Neuron (in vitro differentiated cells): ENCODE data around the gene PLEKHJ1.

ENCODE experiments used
- H2AFZ ChIP-seq: one replicate; pipeline ENCODE4 v1.6.1; 2013; ENCODE audit warnings: low read depth, mild to moderate bottlenecking, inconsistent platforms, low read length, moderate library complexity
- H3K27me3 ChIP-seq: one replicate; pipeline ENCODE4 v1.6.1; 2013; ENCODE audit warnings: low read length; ENCODE audit not compliant: insufficient read depth
- H3K36me3 ChIP-seq: one replicate; pipeline ENCODE4 v1.6.1; 2013; ENCODE audit warnings: low read length; ENCODE audit not compliant: insufficient read depth
- H3K4me1 ChIP-seq: one replicate; pipeline ENCODE4 v1.6.1; 2013; ENCODE audit warnings: low read length; ENCODE audit not compliant: insufficient read depth
- H3K4me3 ChIP-seq: 2 replicates; pipeline ENCODE4 v1.5.1; 2013; ENCODE audit warnings: mild to moderate bottlenecking, low read length, moderate library complexity
- H3K9me3 ChIP-seq: one replicate; pipeline ENCODE4 v1.6.1; 2013; ENCODE audit warnings: low read length

PLEKHJ1 gene

DNA sequence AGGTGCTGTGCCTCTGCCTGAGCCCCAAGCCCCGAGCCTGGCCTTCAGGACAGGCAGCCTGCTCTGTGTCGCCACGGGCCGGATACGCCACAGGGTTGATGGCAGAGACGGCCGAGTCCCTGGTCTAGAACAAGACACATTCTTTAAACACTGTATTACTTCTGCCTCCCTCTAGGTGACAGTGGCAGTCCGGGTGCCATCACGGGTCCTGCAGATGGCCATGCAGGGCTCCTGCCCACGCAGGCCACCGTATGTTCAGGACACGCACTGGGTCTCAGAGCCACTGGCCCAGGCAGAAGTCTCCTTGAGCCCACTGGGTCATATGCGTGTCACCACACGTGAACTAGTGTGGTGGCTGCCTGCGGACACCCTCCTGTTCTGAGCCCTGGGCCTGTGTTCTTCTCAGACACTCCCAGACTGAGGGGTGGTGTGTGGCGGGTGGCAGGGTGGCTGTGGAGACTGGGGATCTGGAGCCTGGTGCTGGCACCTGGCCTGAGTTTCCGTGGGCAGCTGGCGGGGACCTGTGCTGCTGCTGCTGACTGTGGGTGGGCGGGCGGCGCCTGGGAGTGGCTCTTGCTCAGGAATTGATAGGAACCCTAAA, 4.4 kb downstream of the PLEKHJ1 start:
- peaks cover 10% of the 10 kb centered on the region for H3K4me1 ChIP-seq
- no peak overlapping the region for H3K4me3 ChIP-seq
- H3K9me3 ChIP-seq: no peaks in the 10 kb centered on the region
- H3K27me3 ChIP-seq: no peaks in the 10 kb centered on the region
- no peak overlapping the region for H2AFZ ChIP-seq
- peaks cover 58% of the 10 kb centered on the region for H3K36me3 ChIP-seq

DNA sequence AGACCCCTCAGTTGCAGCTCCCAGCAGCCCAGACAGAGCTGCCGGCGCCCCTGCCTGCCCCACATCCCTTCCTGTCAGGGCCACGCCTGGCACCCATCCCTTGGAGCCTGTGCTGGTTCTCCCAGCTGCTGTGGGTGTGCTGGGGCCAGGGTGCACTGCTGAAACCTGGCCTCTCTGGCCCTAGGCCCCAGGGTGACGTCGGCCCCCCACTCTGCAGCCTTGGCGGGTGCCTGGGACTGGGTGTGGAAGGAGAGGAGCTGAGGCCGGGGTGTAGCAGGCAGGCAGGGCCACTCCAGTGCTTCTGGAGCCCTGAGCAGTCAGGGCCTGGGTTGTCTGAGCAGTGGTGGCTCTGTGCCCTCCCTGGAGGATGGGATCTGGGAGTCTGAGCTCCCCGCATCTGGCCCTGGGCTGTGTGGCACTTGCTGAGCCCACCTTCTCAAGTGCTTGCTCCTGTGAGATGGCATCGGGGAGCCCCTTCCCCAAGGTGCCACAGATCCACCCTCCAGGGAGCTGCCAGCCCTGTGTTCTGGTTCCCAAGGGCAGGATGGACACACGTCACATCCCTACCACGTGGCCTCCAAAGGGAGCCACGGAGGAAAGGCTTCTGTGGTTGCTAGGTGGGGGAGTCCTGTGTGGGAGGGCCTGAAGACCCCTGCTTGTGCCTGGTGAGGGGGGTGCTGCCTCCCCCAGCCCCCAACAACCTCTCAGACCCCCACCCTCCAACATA, 5.2 kb downstream of the PLEKHJ1 start:
- H3K4me3 ChIP-seq: no peak overlapping the region
- H2AFZ ChIP-seq: no peak overlapping the region
- peaks cover 10% of the 10 kb centered on the region for H3K4me1 ChIP-seq
- no peaks in the 10 kb centered on the region for H3K9me3 ChIP-seq
- peaks cover 66% of the 10 kb centered on the region for H3K36me3 ChIP-seq
- no peaks in the 10 kb centered on the region for H3K27me3 ChIP-seq

DNA sequence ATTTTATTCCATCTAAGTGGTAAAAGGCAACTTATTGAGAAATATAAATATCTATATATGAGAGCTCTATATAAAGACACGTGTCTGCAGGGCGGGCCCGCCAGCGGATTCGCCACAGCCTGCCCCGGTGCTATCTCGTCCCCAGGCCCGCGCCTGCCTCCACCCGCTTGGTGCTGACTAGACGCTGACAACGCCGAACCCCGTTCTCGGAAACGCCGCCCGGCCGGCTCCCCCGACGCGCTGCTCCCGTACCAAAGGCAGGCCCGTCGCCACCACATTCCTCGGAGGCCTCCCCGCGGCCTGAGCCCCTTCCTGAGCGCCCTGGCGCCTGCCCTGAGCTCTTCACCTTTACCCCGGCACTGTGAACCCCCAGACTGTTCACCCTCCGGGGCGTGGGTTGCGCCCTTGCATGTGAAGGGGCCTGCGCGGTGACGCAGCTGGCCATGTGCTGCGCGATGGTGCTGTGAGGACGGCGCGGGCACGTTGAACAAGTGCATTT, 6.0 kb downstream of the PLEKHJ1 start:
- H3K36me3 ChIP-seq: peaks cover 71% of the 10 kb centered on the region
- no peaks in the 10 kb centered on the region for H3K27me3 ChIP-seq
- H2AFZ ChIP-seq: no peak overlapping the region
- H3K4me1 ChIP-seq: peaks cover 6% of the 10 kb centered on the region
- H3K4me3 ChIP-seq: no peak overlapping the region
- no peaks in the 10 kb centered on the region for H3K9me3 ChIP-seq

DNA sequence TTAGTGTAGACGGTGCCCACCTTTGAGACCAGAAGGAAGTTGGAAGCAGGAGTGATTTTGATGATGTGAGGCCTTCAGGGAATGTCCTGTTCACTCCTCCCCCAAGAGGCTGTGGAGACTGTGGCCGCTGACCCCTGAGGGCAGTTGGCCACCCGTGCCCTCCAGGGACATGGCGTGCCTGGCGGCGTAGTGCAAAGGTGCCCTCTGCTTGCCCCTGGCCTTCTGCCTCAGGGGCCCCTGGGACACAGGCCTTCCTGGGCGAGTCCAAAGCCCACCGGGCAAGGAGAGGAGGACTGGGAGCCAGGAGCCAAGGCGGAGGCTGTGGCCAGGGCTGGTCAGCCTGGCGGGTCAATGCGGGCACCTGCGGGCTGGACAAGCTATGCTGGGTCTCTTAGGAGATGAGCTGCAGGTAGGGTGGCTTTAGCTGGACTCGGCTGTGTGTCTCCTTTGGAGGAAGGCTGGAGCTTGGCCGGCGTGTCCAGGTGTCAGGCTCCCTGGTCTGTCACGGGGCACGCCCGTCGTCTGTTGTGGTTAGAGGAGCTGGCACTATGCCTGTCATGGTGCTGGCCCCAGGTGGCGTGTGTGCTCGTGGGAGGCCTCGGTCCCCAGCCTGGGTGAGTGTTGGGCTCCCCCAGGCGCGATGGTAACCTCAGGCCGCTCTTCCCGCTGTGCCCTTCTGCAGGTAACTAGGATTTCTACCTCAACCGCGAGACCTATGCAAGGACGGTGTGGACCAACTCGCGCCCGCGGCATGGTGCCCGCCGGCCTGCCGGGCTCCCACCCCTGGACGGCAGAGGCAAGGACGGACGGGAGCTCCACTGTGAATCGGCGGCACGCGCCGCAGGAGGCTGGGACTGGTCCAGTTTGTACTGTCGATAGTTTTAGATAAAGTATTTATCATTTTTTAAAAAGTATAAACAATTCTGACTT, 6.8 kb downstream of the PLEKHJ1 start:
- peaks cover 79% of the 10 kb centered on the region for H3K36me3 ChIP-seq
- H2AFZ ChIP-seq: no peak overlapping the region
- peaks cover 3% of the 10 kb centered on the region for H3K4me1 ChIP-seq
- H3K4me3 ChIP-seq: no peak overlapping the region
- H3K9me3 ChIP-seq: no peaks in the 10 kb centered on the region
- H3K27me3 ChIP-seq: no peaks in the 10 kb centered on the region

DNA sequence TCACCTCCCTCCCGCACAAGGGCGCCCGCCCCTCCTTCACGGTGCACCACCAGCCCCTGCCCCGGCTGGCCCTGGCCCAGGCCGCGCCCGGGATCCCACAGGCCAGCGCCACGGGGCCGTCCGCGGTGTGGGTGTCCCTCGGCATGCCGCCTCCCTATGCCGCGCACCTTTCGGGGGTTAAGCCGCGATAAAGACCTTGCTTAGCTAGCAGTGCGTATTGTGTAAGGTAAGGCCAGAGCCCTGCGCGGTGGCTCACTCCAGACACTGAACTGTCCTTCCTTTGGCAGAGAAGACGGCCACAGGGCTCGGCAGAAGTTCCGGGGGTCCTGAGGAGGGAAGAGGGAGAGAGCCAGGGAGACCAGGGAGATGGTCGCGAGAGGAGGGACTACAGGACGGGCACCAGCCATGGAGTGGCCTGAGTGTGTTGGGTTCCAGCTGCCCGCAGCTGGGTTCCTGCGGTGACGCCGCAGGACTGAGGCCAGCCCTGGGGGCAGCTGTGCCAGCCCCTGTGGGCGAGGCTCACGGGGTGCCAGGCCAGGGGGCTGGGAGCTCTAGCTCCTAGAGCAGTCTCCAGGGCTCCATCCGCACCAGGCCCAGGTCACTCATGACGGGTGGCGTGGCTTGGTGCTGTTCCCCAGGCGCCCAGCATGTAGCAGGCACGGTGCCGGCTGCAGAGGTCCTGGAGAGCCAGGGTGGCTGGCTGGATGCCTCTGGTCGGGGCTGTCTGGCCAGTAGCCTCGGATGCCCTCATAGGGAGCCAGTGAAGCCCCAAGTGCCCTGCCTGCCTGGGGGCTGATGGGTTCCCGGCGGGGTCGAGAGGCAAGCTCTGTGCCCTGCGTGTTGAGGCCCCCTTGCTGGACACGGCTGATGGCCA, 7.7 kb downstream of the PLEKHJ1 start:
- no peaks in the 10 kb centered on the region for H3K9me3 ChIP-seq
- no peaks in the 10 kb centered on the region for H3K4me1 ChIP-seq
- peaks cover 77% of the 10 kb centered on the region for H3K36me3 ChIP-seq
- no peaks in the 10 kb centered on the region for H3K27me3 ChIP-seq
- no peak overlapping the region for H2AFZ ChIP-seq
- no peak overlapping the region for H3K4me3 ChIP-seq

DNA sequence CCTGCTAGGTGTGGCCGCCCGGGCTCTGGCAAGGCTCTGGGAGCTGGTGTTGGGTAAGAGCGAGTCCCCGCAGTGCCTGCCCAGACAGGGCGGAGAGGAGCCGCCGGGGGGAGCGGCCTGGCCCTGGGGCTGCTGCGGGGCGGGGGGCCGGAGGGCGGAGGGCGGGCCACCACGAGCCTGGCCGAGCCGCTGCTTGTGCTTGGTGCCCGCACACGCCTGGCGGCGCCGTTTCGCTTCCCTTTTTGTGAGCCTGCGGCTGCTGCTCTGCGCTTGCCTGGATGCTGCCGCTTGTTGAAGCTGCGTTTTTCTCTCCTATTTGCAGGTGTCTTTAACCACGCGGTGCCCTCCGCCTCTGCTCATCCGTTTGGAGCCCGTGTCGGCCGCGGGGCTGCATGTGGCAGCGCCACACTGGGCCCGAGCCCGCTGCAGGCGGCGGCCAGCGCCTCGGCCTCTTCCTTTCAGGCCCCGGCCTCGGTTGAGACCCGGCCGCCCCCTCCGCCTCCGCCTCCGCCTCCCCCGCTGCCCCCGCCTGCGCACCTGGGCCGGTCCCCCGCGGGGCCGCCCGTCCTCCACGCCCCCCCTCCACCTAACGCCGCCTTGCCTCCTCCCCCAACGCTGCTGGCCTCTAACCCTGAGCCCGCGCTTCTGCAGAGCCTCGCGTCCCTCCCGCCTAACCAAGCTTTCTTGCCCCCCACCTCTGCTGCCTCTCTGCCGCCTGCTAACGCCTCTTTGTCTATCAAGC, 8.5 kb downstream of the PLEKHJ1 start:
- Histone ChIP-seq H2AFZ (no peak overlapping the region), H3K36me3 (peaks cover 69% of the 10 kb centered on the region), H3K4me3 (no peak overlapping the region), H3K4me1 (no peaks in the 10 kb centered on the region), H3K9me3 (no peaks in the 10 kb centered on the region), H3K27me3 (no peaks in the 10 kb centered on the region)

DNA sequence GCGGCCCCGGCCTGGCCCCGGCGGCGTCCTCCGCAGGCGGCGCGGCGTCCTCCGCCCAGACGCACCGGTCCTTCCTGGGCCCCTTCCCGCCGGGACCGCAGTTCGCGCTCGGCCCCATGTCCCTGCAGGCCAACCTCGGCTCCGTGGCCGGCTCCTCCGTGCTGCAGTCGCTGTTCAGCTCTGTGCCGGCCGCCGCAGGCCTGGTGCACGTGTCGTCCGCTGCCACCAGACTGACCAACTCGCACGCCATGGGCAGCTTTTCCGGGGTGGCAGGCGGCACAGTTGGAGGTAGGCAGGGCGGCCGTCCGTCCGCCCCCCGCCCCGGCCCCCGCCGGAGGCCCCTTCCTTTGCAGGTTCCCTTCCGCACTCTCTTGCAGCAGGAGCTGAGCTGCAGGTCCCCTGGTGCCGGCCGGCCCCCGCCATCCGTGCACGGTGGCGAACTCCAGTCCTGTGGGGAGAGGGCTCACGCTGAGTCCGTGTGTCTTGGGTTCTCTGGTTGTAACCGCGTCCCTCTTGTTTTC, 9.2 kb downstream of the PLEKHJ1 start:
- H3K4me1 ChIP-seq: no peaks in the 10 kb centered on the region
- no peak overlapping the region for H2AFZ ChIP-seq
- H3K36me3 ChIP-seq: peaks cover 71% of the 10 kb centered on the region
- no peak overlapping the region for H3K4me3 ChIP-seq
- no peaks in the 10 kb centered on the region for H3K27me3 ChIP-seq
- no peaks in the 10 kb centered on the region for H3K9me3 ChIP-seq

DNA sequence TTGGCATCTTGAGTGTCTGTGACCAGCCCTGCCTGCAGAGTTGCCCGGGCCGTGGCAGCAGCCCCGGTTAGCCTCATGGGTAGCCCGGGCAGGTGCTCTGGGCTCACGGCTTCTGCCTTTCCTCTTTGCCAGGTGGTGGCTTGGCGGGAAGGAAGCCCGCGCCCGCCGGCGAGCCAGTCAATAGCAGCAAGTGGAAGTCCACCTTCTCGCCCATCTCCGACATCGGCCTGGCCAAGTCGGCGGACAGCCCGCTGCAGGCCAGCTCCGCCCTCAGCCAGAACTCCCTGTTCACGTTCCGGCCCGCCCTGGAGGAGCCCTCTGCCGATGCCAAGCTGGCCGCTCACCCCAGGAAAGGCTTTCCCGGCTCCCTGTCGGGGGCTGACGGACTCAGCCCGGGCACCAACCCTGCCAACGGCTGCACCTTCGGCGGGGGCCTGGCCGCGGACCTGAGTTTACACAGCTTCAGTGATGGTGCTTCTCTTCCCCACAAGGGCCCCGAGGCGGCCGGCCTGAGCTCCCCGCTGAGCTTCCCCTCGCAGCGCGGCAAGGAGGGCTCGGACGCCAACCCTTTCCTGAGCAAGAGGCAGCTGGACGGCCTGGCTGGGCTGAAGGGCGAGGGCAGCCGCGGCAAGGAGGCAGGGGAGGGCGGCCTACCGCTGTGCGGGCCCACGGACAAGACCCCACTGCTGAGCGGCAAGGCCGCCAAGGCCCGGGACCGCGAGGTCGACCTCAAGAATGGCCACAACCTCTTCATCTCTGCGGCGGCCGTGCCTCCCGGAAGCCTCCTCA, 9.9 kb downstream of the PLEKHJ1 start:
- no peak overlapping the region for H2AFZ ChIP-seq
- H3K36me3 ChIP-seq: peaks cover 76% of the 10 kb centered on the region
- H3K4me3 ChIP-seq: no peak overlapping the region
- H3K27me3 ChIP-seq: no peaks in the 10 kb centered on the region
- no peaks in the 10 kb centered on the region for H3K4me1 ChIP-seq
- no peaks in the 10 kb centered on the region for H3K9me3 ChIP-seq

DNA sequence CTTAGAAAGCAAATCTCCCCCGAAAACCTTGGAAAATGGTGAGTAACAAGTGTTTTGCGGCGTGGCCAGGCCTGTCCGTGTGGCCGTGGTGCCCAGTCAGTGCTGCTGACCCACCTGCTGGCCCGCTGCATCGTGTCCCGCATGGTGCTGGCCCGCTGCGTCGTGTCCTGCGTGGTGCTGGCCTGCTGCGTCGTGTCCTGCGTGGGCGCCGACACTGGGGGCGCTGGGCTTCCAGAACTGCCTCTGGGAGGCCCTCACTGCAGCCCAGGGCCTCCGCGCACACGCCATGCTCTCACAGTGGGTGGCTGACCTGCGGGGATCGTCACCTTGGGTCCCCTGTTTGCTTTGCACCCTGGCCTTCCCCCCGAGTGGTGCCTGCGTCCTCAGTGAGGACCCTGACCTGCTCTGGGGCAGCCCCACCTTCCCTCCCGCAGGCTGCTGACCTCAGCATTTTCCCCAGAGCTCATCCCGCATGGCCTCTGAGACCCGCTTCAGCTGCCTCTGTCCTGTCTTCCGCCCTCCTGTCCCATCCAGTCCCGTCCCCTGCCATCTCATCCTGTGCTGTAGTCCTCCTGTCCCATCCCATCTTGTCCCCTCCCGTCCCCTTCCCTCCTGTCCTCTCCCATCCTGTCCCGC, 10.6 kb downstream of the PLEKHJ1 start:
- Histone ChIP-seq H3K9me3 (no peaks in the 10 kb centered on the region), H3K27me3 (no peaks in the 10 kb centered on the region), H3K4me1 (no peaks in the 10 kb centered on the region), H2AFZ (no peak overlapping the region), H3K36me3 (peaks cover 75% of the 10 kb centered on the region), H3K4me3 (no peak overlapping the region)

DNA sequence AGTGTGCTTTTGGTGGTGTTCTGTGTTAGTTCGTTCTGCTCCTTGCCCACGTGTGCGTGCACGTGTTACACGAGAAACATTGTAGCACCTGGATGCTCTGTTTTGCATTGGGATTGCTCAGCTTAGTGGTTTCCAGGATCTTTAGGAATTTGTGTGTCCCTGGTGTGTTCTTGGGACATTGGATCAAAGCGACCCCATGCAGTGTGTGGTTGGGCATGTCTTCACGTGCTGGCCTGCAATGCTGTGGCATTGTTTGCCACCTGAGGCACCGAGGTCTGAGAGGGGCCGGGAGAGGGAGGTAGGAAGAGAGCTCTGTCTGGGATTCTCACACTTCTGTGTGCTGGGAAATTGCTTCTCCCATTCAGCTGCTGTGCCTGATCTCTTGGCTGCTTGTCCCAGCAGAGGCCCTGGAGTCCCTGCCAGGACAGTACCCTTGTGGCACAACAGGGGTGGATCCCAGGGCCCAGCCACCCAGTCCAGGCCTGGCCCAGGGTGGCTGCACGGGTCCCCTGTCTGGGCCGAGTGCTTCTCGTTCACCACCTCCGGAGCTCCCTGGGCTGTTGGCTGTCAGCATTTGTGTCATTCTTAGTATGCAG, 11.3 kb downstream of the PLEKHJ1 start:
- Histone ChIP-seq H3K4me3 (no peak overlapping the region), H3K27me3 (no peaks in the 10 kb centered on the region), H3K9me3 (no peaks in the 10 kb centered on the region), H3K36me3 (peaks cover 76% of the 10 kb centered on the region), H2AFZ (no peak overlapping the region), H3K4me1 (no peaks in the 10 kb centered on the region)

DNA sequence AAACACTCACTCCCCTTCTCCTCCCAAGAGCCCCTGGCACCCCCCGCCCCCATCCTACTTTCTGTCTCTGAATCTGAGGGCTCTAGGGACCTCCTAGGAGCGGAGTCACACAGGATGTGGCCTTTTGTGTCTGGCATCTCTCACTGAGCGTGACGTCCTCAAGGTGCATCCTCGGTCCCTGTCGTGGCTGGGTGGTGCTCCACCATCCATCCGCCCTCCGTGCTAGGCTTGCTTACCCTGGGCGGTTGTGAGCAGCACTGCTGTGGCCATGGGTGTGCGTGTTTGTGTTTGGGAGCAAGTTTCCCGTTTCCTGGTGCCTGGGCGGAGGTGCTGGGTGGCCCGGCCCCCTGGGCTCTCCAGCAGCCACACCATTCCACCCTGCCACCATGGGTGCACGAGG, 12.2 kb downstream of the PLEKHJ1 start:
- H3K36me3 ChIP-seq: peaks cover 73% of the 10 kb centered on the region
- no peak overlapping the region for H2AFZ ChIP-seq
- no peaks in the 10 kb centered on the region for H3K4me1 ChIP-seq
- no peak overlapping the region for H3K4me3 ChIP-seq
- no peaks in the 10 kb centered on the region for H3K9me3 ChIP-seq
- H3K27me3 ChIP-seq: no peaks in the 10 kb centered on the region
